ENCODE results near the gene TUBGCP5.
"Not testable (repeated sequence)": the region's sequence is repeated elsewhere in the genome, so short reads cannot be mapped to it uniquely, and the experiment has no call there.

TUBGCP5 gene

DNA sequence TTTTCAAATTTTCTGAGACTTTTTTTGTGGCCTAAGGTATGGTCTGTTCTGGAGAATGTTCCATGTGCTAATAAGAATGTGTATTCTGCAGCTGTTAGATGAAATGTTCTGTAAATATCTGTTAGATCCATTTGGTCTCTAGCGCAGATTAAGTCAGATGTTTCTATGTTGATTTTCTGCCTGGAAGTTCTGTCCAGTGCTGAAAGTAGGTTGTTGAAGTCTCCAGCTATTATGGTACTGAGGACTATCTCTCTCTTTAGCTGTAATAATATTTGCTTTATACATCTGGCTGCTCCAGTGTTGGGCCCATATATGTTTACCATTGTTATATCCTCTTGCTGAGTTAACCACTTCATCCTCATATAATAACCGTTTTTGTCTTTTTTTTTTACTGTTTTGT is 13.2 kb upstream of the TUBGCP5 start:
- H3K4me1 Mint-ChIP-seq, result no peaks in the 10 kb centered on the region
- DNase-seq, result no peak
- H3K4me3 Mint-ChIP-seq, result no peak overlapping the region
- H3K27ac Mint-ChIP-seq, result no peak overlapping the region
- no peaks in the 10 kb centered on the region for H3K9me3 Mint-ChIP-seq
- ATAC-seq, result no peak
- H3K27me3 Mint-ChIP-seq, result peaks cover 11% of the 10 kb centered on the region

DNA sequence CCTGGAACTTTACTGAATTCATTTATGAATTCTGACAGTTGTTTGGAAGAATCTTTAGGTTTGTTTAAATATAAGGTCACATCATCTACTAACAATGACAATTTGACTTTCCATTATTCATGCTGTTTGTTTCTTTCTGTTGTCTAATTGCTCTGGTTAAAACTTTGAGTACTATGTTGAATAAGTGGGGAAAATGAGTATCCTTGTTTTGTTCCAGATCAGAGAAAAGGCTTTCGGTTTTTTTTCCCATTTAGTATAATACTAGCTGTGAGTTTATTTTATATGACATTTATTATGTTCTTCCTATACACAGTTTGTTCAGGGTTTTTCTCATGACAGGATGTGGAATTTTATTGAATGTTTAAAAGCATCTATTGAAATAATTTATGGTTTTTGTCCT is 11.3 kb upstream of the TUBGCP5 start:
- no peak overlapping the region for H3K27ac Mint-ChIP-seq

DNA sequence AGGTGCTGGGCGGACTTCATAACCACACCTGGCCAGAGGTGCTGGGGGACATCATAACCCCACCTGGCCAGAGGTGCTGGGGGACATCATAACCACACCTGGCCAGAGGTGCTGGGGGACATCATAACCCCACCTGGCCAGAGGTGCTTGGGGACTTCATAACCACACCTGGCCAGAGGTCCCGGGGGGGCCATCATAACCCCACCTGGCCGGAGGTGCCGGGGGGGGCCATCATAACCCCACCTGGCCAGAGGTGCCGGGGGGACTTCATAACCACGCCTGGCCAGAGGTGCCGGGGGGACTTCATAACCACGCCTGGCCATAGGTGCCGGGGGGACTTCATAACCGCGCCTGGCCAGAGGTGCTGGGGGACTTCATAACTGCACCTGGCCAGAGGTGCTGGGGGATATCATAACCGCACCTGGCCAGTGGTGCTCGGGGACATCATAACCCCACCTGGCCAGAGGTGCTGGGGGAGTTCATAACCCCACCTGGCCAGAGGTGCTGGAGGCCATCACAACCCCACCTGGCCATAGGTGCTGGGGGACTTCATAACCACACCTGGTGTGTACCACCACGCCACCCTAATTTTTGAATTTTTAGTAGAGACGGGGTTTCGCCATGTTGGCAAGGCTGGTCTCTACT is 10.7 kb upstream of the TUBGCP5 start:
- Mint-ChIP-seq H3K27ac (no peak overlapping the region), H3K4me3 (no peak overlapping the region)
- no peak for DNase-seq

More for the DNA sequence above, 11.3 kb upstream of the TUBGCP5 start:
- Mint-ChIP-seq H3K27me3 (peaks cover 4% of the 10 kb centered on the region), H3K4me3 (no peak overlapping the region), H3K4me1 (no peaks in the 10 kb centered on the region), H3K9me3 (no peaks in the 10 kb centered on the region)
- ATAC-seq (no peak), DNase-seq (no peak)

DNA sequence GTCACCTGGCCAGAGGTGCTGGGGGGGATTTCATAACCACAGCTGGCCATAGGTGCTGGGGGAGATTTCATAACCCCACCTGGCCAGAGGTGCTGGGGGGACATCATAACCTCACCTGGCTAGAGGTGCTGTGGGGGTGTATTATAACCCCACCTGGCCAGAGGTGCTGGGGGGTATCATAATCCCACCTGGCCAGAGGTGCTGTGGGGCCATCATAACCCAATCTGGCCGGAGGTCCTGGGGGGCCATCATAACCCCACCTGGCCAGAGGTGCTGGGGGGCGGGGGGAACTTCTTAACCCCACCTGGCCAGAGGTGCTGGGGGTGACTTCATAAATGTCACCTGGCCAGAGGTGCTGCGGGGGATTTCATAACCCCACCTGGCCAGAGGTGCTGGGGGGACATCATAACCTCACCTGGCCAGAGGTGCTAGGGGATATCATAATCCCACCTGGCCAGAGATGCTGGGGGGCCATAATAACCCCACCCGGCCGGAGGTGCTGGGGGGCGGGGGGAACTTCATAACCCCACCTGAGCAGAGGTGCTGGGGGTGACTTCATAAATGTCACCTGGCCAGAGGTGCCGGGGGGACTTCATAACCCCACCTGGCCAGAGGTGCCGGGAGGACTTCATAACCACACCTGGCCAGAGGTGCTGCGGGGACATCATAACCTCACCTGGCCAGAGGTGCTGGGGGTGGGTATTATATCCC is 9.4 kb upstream of the TUBGCP5 start:
- H3K9me3 Mint-ChIP-seq, DNase-seq, ATAC-seq, H3K27me3 Mint-ChIP-seq, H3K27ac Mint-ChIP-seq, H3K4me3 Mint-ChIP-seq, H3K4me1 Mint-ChIP-seq: not testable (repeated sequence)

More for the DNA sequence above, 10.7 kb upstream of the TUBGCP5 start:
- H3K9me3 Mint-ChIP-seq, result no peaks in the 10 kb centered on the region
- no peaks in the 10 kb centered on the region for H3K27me3 Mint-ChIP-seq
- no peaks in the 10 kb centered on the region for H3K4me1 Mint-ChIP-seq
- no peak for ATAC-seq

DNA sequence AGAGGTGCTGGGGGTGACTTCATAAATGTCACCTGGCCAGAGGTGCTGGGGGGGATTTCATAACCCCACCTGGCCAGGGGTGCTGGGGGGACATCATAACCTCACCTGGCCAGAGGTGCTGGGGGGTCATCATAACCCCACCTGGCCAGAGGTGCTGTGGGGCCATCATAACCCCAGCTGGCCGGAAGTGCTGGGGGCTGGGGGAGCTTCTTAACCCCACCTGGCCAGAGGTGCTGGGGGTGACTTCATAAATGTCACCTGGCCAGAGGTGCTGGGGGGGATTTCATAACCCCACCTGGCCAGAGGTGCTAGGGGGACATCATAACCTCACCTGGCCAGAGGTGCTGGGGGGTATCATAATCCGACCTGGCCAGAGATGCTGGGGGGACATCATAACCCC is 4.6 kb upstream of the TUBGCP5 start:
- not testable (repeated sequence) for H3K4me3 Mint-ChIP-seq, H3K4me1 Mint-ChIP-seq, H3K9me3 Mint-ChIP-seq, DNase-seq, H3K27me3 Mint-ChIP-seq, ATAC-seq, H3K27ac Mint-ChIP-seq

DNA sequence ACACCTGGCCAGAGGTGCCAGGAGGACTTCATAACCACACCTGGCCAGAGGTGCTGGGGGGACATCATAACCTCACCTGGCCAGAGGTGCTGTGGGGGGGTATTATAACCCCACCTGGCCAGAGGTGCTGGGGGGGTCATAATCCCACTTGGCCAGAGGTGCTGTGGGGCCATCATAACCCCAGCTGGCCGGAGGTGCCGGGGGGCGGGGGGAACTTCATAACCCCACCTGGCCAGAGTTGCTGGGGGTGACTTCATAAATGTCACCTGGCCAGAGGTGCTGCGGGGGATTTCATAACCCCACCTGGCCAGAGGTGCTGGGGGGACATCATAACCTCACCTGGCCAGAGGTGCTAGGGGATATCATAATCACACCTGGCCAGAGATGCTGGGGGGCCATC is 4.2 kb upstream of the TUBGCP5 start:
- DNase-seq, H3K27ac Mint-ChIP-seq, H3K4me3 Mint-ChIP-seq, ATAC-seq, H3K9me3 Mint-ChIP-seq, H3K4me1 Mint-ChIP-seq, H3K27me3 Mint-ChIP-seq: not testable (repeated sequence)

DNA sequence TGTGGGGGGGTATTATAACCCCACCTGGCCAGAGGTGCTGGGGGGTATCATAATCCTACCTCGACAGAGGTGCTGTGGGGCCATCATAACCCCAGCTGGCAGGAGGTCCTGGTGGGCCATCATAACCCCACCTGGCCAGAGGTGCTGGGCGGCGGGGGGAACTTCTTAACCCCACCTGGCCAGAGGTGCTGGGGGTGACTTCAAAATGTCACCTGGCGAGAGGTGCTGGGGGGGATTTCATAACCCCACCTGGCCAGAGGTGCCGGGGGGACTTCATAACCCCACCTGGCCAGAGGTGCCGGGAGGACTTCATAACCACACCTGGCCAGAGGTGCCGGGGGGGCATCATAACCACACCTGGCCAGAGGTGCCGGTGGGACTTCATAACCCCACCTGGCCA is 2.4 kb upstream of the TUBGCP5 start:
- not testable (repeated sequence) for H3K4me3 Mint-ChIP-seq, DNase-seq, H3K27me3 Mint-ChIP-seq, H3K9me3 Mint-ChIP-seq, ATAC-seq, H3K27ac Mint-ChIP-seq
- peaks cover 22% of the 10 kb centered on the region for H3K4me1 Mint-ChIP-seq

DNA sequence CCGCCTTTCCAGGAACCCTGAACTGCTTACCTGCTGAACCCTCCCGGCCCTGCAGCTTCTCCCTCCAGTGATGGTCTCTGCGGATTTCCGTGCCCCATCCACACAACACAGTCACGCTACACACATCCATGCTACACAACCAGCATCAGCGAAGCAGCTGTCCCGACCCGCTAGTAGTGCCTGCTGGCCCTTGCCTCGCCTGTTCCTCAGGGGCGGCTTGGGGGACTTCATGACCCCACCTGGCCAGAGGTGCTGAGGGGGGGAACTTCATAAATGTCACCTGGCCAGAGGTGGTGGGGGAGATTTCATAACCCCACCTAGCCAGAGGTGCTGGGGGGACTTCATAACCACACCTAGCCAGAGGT is 530 bp upstream of the TUBGCP5 start:
- Mint-ChIP-seq H3K4me3 (peak overlapping the region; percentile 85 to 88), H3K27me3 (no peaks in the 10 kb centered on the region), H3K27ac (peak overlapping the region; percentile 91 to 94), H3K9me3 (no peaks in the 10 kb centered on the region), H3K4me1 (peaks cover 37% of the 10 kb centered on the region)
- ATAC-seq (peak; percentile 22), DNase-seq (no peak)

DNA sequence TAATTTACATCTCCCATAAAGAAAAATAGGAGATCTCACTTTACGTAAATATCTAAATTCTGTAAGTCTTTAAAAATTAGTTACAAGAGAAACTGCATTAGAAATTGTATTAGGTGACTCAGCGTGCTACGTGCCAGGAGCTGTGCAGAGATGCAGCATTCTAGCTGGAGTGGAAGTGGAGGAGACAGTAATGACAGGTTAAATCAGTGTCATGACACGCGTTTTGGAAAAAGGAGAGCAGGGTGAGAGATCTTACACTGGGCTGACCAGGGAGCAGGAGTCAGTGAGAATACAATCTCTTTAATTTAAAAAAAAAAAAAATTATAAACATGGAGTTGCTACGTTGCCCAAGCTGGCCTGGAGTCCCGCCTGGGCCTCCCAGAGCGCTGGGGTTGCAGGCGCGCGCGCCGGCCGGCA is 635 bp downstream of the TUBGCP5 start:
- Mint-ChIP-seq H3K4me3 (peak overlapping the region; percentile 88 to 96), H3K27ac (peak overlapping the region; percentile 95 to 97), H3K9me3 (no peaks in the 10 kb centered on the region), H3K27me3 (no peaks in the 10 kb centered on the region), H3K4me1 (peaks cover 43% of the 10 kb centered on the region)
- no peak for DNase-seq
- peak; percentile 1 for ATAC-seq

DNA sequence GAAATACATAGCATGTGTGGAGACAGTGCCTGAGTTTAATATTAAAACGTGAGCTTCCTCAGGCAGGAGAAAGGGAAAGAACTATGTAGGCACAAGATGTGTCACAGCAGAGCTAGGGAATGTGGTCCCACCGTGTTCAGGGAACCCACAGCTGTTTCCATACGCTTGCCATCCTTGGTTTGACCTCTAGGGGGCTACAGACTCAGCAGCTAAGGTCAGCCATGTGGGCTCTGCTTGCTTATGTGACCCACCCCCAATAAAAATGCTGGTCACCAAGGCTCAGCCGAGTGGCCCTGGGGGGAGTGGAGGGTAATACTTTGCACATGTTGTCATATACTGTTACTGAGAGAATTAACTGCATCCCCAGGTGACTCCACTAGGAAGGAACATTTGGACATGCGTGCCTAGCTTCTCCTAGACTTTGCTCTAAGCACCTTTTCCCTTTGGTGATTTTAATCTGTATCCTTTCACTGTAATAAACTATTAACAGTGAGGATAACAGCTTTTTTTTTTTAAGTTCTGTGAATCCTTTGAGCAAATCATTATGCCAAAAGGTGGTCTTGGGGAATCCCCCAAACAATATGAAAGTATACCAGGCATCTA is 3.3 kb downstream of the TUBGCP5 start:
- Mint-ChIP-seq H3K4me1 (peaks cover 43% of the 10 kb centered on the region), H3K4me3 (peak overlapping the region in 1 of 2 donors; percentile 33), H3K9me3 (no peaks in the 10 kb centered on the region), H3K27me3 (no peaks in the 10 kb centered on the region), H3K27ac (no peak overlapping the region)
- DNase-seq (peak; percentile 53 to 58), ATAC-seq (no peak)

DNA sequence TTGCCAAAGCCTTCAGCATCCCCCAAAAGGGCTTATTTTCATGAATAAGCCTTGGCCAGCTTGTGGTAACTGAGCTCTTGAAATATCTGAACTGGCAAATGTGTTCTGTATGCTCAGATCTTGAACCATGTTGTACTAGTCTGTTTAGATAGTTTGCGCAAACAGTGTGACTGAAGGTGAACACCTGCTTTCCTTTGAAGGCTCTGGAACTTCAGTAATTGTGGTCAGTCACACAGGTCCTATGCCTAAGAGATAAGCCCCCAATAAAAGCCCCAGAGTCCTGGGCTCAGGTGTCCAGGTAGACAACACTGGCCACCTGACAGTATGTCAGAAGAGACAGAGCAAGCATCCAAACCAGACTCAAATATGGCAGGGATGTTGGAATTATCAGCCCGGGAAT is 5.4 kb downstream of the TUBGCP5 start:
- H3K9me3 Mint-ChIP-seq, result no peaks in the 10 kb centered on the region
- no peak for ATAC-seq
- H3K4me1 Mint-ChIP-seq, result peaks cover 37% of the 10 kb centered on the region
- H3K4me3 Mint-ChIP-seq, result no peak overlapping the region
- H3K27ac Mint-ChIP-seq, result no peak overlapping the region
- no peaks in the 10 kb centered on the region for H3K27me3 Mint-ChIP-seq
- DNase-seq, result no peak

DNA sequence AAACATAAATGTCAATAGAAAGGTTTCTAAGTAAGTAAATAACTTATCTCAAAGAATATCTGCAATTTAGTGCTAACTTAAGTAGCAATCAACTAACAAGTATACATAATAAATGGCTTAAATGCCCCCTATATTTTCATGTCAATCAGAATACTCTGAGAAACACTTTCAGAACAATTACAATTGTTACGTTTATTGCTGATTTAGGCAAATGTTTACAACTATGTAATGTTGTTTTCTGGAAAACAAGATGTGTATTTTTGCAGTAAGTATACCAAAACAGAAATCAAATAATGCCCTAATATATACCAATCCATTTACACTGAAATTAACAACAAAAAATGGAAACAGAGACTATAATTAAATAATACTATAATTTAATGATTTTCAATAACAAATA is 13.2 kb downstream of the TUBGCP5 start:
- H3K27ac Mint-ChIP-seq, result no peak overlapping the region
- H3K4me3 Mint-ChIP-seq, result no peak overlapping the region
- no peaks in the 10 kb centered on the region for H3K9me3 Mint-ChIP-seq
- DNase-seq, result no peak
- ATAC-seq, result no peak
- H3K4me1 Mint-ChIP-seq, result no peaks in the 10 kb centered on the region
- no peaks in the 10 kb centered on the region for H3K27me3 Mint-ChIP-seq

DNA sequence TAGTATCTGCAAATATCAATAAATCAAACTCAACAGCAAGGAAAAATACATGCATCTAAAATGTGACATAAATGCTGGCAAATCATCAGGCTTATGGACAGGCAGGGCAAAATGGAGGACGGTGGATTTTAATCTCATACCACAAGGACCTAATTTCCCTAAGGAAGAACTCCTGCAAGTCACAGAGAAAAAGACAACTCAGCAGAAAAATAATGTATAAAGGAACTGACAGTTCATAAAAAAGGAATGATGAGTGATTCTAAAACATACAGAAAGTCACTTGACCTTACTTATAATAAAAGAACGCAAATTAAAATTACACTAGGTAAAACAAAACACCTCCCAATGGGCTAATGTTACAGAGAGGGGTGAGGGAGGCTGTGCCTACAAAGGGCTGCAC is 17.2 kb downstream of the TUBGCP5 start:
- H3K4me3 Mint-ChIP-seq, result no peak overlapping the region
- DNase-seq (no peak), ATAC-seq (no peak)
- H3K27ac Mint-ChIP-seq, result no peak overlapping the region
- H3K27me3 Mint-ChIP-seq, result no peaks in the 10 kb centered on the region
- H3K4me1 Mint-ChIP-seq, result no peaks in the 10 kb centered on the region
- H3K9me3 Mint-ChIP-seq, result no peaks in the 10 kb centered on the region

DNA sequence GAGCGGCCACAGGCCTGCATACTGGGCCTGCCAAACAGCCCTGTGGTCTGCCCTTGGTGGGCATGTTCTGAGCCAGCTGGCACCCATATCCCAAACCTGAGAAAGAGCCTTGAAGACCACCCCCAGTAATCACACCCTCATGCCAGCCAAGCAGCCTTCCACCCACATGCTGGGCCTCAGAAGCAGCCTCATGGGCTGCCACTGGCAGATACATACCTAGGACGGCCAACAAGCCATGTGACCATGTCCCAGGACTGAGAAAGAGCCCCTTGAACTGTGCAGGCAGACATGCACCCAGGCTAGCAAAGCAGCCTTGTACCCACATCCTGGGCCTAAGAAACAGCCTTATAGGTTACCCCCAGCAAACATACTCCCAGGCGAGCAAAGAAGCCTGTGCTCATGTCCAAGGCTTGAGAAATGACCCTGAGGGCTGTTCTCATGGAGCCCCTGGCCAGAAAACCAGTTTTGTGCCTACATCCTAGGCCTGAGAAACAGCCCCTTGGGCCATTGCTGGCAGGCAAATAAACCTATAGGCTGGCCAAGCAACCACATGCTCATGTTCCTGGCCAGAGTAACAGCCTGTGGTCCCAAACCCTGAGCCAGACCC is 24.9 kb downstream of the TUBGCP5 start:
- DNase-seq (no peak), ATAC-seq (no peak)
- H3K9me3 Mint-ChIP-seq, result no peaks in the 10 kb centered on the region
- H3K27ac Mint-ChIP-seq, result peak overlapping the region in 1 of 2 donors; percentile 7
- no peaks in the 10 kb centered on the region for H3K4me1 Mint-ChIP-seq
- no peaks in the 10 kb centered on the region for H3K27me3 Mint-ChIP-seq
- H3K4me3 Mint-ChIP-seq, result no peak overlapping the region

DNA sequence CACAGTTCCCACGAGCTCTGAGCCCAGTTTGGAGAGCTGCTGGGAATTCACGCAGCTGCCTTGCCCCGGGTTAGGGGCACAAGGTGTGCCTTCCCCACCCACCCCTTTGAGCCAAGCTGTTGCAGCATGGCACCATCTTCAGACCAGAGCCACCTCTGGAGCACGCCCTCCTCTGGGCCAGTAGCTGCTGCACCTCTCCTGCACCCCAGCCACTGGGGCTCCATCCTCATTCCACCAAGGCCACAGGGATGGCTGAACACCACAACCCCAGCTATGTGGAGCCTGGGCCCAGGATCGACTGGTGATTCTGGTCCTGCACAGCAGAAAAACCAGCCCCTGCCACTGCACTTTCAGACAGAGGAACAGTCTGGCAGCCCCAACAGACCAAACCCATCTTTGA is 25.7 kb downstream of the TUBGCP5 start:
- no peaks in the 10 kb centered on the region for H3K4me1 Mint-ChIP-seq
- H3K27ac Mint-ChIP-seq, result no peak overlapping the region
- no peaks in the 10 kb centered on the region for H3K9me3 Mint-ChIP-seq
- H3K27me3 Mint-ChIP-seq, result no peaks in the 10 kb centered on the region
- DNase-seq (no peak), ATAC-seq (no peak)
- no peak overlapping the region for H3K4me3 Mint-ChIP-seq

DNA sequence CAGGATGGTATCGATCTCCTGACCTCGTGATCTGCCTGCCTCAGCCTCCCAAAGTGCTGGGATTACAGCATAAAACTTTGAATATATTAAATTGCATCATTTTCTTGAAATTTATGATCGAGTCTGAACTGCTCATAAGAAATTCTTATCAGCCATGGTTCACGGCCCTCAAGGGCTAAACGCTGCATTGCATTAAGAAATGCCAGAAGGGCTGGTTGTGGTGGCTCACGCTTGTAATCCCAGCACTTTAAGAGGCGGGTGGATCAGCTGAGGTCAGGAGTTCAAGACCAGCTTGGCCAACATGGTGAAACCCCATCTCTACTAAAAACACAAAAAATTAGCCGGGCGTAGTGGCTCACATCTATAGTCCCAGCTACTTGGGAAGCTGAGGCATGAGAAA is 26.8 kb downstream of the TUBGCP5 start:
- not testable (repeated sequence) for H3K9me3 Mint-ChIP-seq, DNase-seq, H3K4me3 Mint-ChIP-seq, H3K27ac Mint-ChIP-seq, ATAC-seq, H3K4me1 Mint-ChIP-seq, H3K27me3 Mint-ChIP-seq

Measured in stimulated activated naive CD8-positive, alpha-beta T cell treated with anti-CD3 and anti-CD28 coated beads, Interleukin-15, amount 100 ng/mL, for 72 hours (primary cell).